ENCODE results near the gene GPC5. TPM values are rescaled to one million over a fixed set of nuclear protein-coding genes. Genes with fewer than 3 reads are reported as not detected.

The GPC5 gene
- total and polyA plus RNA-seq, 2 of the 13 experiments (the other 11 are each of a cell fraction or from before 2014, with no cell fraction given) = 0.02 to 0.07 TPM

GRCh38 chr13:91661692-91662490, 263.5 kb downstream of the GPC5 start (continued):
- no peak for TF ChIP-seq NRL (CRISPR knock-in tag; IDR thresholded peaks at IDR 0.05; ENCODE audit: borderline replicate concordance)
- no peak for TF ChIP-seq ZNF782 (CRISPR knock-in tag; IDR thresholded peaks at IDR 0.05; ENCODE audit: borderline replicate concordance)
- TF ChIP-seq RFX3 (CRISPR knock-in tag; IDR thresholded peaks at IDR 0.05) = no peak
- no peak for TF ChIP-seq HMGA1 (CRISPR knock-in tag; conservative IDR thresholded peaks at IDR 0.05)

- peak; percentile 54 for TF ChIP-seq CEBPB (IDR thresholded peaks at IDR 0.05; ENCODE audit: borderline replicate concordance, low read depth, low read length)
- TF ChIP-seq GATA4 (IDR thresholded peaks at IDR 0.05; ENCODE audit: borderline replicate concordance, low read depth) = no peak
- Histone ChIP-seq H2AFZ (ENCODE audit: low read length) (no peak overlapping the region), H3K27ac (ENCODE audit: extremely low read length, insufficient read depth, low read length) (no peak overlapping the region), H4K20me1 (ENCODE audit: insufficient read depth, low read length) (no peaks in the 10 kb centered on the region), H3K4me1 (ENCODE audit: insufficient read depth, low read length) (no peaks in the 10 kb centered on the region), H3K36me3 (replicated peaks in 1 of 2; ENCODE audit: control insufficient read depth in 1 of 2, insufficient read depth in 2 of 2, low read length in 2 of 2) (no peaks in the 10 kb centered on the region), H3K9me3 (ENCODE audit: low read length) (no peaks in the 10 kb centered on the region), H3K4me2 (ENCODE audit: low read depth, low read length) (no peak overlapping the region), H3K79me2 (ENCODE audit: insufficient read depth, low read length) (no peaks in the 10 kb centered on the region), H3K4me3 (replicated peaks in 1 of 3; ENCODE audit: insufficient read depth in 1 of 3, low read depth in 2 of 3, low read length in 3 of 3) (no peak overlapping the region), H3K27me3 (ENCODE audit: control insufficient read depth in 1 of 2, insufficient read depth in 2 of 2, low read length in 2 of 2) (no peaks in the 10 kb centered on the region), H3K9ac (ENCODE audit: insufficient read depth, low read depth, low read length) (no peak overlapping the region)
- ChIA-PET POLR2A (no interaction called here), CTCF (ENCODE audit: low intra/inter-chr PET ratio, low total read pairs) (no interaction called here)
- FAIRE-seq (no peak), ATAC-seq (no peak), DNase-seq (ENCODE audit: low spot score) (no peak)
- WGBS (ENCODE audit: low lambda C conversion rate) = 5% methylated on average over 3 of the region's 3 CpGs
- in situ Hi-C loops (cut with HindIII; ENCODE audit: extremely low pct_ligation_motif_present, low pct_unique_long_range_greater_than_20kb) (no loop called here), intact Hi-C loops (cut with micrococcal nuclease; ENCODE audit: unreplicated experiment) (no loop called here)
- BruUV-seq (replicated peaks) = no TSS peak
Measured at GRCh38 chr13:91664039-91664438, 265.6 kb downstream of the GPC5 start.

- Histone ChIP-seq H3K9ac (ENCODE audit: insufficient read depth, low read depth, low read length) (no peak overlapping the region), H3K4me2 (ENCODE audit: low read depth, low read length) (no peak overlapping the region), H3K79me2 (ENCODE audit: insufficient read depth, low read length) (no peaks in the 10 kb centered on the region), H3K27me3 (ENCODE audit: control insufficient read depth in 1 of 2, insufficient read depth in 2 of 2, low read length in 2 of 2) (no peaks in the 10 kb centered on the region), H3K27ac (ENCODE audit: extremely low read length, insufficient read depth, low read length) (no peak overlapping the region), H4K20me1 (ENCODE audit: insufficient read depth, low read length) (no peaks in the 10 kb centered on the region), H3K9me3 (ENCODE audit: low read length) (no peaks in the 10 kb centered on the region), H2AFZ (ENCODE audit: low read length) (no peak overlapping the region), H3K36me3 (replicated peaks in 1 of 2; ENCODE audit: control insufficient read depth in 1 of 2, insufficient read depth in 2 of 2, low read length in 2 of 2) (no peaks in the 10 kb centered on the region), H3K4me1 (ENCODE audit: insufficient read depth, low read length) (no peaks in the 10 kb centered on the region), H3K4me3 (replicated peaks in 1 of 3; ENCODE audit: insufficient read depth in 1 of 3, low read depth in 2 of 3, low read length in 3 of 3) (no peak overlapping the region)
- DNase-seq (ENCODE audit: low spot score) (no peak), FAIRE-seq (no peak), ATAC-seq (no peak)
- 9% methylated on average over 2 of the region's 2 CpGs for WGBS (ENCODE audit: low lambda C conversion rate)
- in situ Hi-C loops (cut with HindIII; ENCODE audit: extremely low pct_ligation_motif_present, low pct_unique_long_range_greater_than_20kb) (no loop called here), intact Hi-C loops (cut with micrococcal nuclease; ENCODE audit: unreplicated experiment) (no loop called here)
- ChIA-PET POLR2A (no interaction called here), CTCF (ENCODE audit: low intra/inter-chr PET ratio, low total read pairs) (no interaction called here)
- BruUV-seq (replicated peaks) = no TSS peak
- TF ChIP-seq HMGXB3 (CRISPR knock-in tag; IDR thresholded peaks at IDR 0.05; ENCODE audit: borderline replicate concordance) (no peak), PRPF4 (IDR thresholded peaks at IDR 0.05; ENCODE audit: low read depth, low read length, poor library complexity, severe bottlenecking) (no peak), SAFB2 (CRISPR knock-in tag; IDR thresholded peaks at IDR 0.05; ENCODE audit: borderline replicate concordance, low read depth) (no peak), SOX6 (IDR thresholded peaks at IDR 0.05) (no peak), SOX6 (CRISPR knock-in tag; IDR thresholded peaks at IDR 0.05) (no peak)
Measured at GRCh38 chr13:91667486-91667885, 269.1 kb downstream of the GPC5 start.

Data from HepG2 (cell line).